ENCODE data around the gene IP6K3.

Gene IP6K3

DNA sequence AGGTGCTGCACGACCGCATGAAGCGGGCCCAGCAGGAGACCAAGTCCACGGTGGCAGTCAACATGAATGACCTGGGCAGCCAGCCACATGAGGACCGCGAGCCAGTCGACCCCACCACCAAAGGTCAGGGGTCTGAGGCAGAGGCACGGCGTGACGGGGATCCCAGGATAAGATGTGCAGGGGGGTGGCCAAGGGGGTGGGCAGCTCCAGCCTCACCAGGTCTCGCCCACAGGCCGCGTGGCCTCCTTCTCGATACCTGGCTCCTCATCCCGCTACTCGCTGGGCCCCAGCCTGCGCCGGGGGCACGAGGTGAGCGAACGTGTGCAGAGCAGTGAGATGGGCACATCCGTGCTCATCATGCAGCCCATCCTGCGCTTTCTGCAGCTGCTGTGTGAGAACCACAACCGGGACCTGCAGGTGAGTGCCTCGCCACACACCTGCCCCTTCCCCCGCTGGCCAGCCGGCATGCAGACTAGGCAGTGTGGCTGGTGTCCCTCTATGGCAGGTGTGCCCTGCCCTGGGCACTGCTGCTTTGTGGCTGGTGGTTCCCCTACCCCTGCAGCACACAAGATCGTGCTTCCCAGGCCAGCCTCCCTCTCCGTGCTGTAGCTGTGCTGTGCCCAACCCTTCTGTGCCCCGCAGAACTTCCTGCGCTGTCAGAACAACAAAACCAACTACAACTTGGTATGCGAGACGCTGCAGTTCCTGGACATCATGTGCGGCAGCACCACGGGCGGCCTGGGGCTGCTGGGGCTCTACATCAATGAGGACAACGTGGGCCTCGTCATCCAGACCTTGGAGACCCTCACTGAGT lies 61.1 kb downstream of the IP6K3 start:
- in situ Hi-C loops (cut with MboI; ENCODE audit: low pct_unique_long_range_greater_than_20kb, low sequenced_read_pairs) = no loop called here
- DNase-seq = no peak

DNA sequence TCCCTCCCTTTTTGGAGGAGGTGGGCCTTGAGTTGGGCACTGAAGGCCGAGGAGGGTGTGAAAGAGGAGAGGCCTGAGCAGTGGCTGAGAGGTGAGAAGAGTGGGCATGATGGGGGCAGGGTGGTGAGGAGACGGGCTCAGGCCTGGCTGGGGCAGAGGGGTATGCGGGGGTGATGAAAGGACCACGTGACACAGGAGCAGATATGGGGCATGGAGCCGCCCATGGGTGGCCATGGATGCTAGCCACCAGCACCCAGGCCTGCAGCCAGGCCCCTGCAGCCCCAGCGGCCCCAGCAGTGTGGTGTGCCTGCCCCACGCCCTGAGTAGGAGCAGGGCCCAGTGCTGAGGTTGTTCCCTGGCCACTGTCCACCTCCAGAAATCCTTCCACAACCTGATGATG lies 61.7 kb downstream of the IP6K3 start:
- no peak for DNase-seq
- in situ Hi-C loops (cut with MboI; ENCODE audit: low pct_unique_long_range_greater_than_20kb, low sequenced_read_pairs) = no loop called here

DNA sequence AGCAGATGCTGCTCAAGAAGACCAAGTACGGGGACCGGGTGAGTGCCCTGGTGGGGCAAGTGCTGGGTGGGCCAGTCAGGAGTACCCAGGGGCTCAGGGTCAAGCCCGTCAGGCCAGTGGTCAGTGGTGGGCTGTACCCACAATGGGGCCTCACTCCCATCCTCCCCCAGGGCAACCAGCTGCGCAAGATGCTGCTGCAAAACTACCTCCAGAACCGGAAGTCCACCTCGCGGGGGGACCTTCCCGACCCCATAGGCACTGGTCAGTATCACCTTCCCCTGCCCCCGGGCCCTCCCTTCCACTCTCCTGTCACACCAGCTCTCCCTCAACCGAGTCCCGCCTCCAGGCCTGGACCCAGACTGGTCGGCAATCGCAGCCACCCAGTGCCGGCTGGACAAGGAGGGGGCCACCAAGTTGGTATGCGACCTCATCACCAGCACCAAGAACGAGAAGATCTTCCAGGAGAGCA lies 62.2 kb downstream of the IP6K3 start:
- in situ Hi-C loops (cut with MboI; ENCODE audit: low pct_unique_long_range_greater_than_20kb, low sequenced_read_pairs) = no loop called here
- no peak for DNase-seq

DNA sequence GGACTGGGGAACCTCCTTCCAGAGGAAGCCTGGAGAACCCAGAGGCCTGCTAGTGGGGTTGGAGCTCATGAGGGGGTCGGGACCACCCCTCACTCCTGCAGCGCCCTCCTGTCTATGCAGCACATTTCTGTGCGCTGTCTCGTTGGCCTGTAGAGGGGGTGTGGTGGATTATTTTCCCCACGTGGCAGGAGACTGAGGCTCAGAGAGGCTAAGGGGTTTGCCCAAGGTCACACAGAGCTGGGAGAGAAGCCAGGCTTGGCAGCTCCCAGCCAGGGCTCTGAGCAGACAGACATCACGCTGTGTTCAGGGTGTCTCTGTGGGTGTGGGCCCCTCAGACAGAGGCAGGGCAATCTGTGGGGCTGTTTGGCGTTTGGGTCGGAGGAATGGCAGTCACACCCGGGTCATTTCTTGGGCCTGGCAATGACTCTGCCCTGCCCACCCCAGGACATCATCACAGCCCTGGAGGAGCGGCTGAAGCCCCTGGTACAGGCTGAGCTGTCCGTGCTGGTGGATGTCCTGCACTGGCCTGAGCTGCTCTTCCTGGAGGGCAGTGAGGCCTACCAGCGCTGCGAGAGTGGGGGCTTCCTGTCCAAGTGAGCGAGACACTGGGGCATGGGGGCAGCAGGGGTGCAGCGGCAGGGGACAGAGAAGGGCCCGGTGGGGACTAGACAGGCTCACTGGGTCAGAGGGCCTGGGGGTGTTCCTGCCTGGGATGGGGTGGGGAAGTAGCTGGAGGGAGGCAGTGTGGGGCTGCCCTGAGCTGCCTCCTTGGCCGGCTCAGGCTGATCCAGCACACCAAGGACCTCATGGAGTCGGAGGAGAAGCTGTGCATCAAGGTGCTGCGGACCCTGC lies 62.9 kb downstream of the IP6K3 start:
- no peak for DNase-seq
- in situ Hi-C loops (cut with MboI; ENCODE audit: low pct_unique_long_range_greater_than_20kb, low sequenced_read_pairs) = no loop called here

DNA sequence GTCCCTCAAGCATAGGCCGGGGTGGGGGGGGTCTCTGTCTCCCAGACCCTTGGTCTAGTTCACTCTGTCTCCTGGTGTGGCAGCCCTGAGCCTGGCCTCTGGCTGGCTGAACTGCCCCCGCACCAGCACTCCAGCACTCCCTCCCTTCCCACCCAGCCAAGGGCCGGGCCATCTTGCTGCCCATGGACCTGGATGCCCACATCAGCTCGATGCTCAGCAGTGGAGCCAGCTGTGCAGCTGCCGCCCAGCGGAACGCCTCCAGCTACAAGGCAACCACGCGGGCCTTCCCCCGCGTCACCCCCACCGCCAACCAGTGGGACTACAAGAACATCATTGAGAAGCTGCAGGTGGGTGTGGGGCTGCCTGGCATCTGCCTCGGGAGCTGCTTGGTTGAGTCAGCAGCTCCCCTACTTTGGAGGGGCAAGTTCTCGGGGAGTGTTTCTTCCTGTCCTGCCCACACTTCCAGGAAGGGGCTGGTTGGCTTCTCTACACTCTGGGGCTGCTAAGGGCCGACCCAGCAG lies 63.6 kb downstream of the IP6K3 start:
- no peak for DNase-seq
- in situ Hi-C loops (cut with MboI; ENCODE audit: low pct_unique_long_range_greater_than_20kb, low sequenced_read_pairs) = no loop called here

DNA sequence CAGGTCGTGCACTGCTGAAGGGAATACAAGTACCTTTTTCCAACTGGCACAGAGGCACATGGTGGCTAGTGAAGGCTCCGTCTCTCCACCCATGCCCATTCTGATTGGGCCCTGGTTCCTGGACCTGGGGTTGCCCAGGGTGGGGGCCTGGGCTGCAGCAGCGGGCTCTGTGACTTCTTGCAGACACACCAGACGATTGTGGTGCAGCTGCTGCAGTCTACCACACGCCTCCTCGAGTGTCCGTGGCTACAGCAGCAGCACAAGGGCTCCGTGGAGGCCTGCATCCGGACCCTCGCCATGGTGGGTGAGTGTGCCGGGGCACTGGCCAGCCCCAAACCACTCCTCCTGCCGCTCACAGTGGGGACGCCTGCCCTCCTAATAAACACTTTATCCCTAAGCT lies 64.4 kb downstream of the IP6K3 start:
- no peak for DNase-seq
- in situ Hi-C loops (cut with MboI; ENCODE audit: low pct_unique_long_range_greater_than_20kb, low sequenced_read_pairs) = no loop called here

DNA sequence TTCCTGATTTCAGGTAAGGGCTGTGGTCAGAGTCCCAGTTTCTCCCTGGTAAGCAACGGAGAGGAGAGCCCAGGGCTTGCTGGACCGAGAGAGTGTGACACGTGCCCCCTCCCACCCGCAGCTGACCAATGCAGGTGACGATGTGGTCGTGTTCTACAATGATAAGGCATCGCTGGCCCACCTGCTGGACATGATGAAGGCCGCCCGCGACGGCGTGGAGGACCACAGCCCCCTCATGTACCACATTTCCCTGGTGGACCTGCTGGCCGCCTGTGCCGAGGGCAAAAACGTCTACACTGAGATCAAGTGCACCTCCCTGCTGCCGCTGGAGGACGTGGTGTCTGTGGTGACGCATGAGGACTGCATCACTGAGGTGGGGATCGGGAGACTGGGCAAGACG lies 66.9 kb downstream of the IP6K3 start:
- in situ Hi-C loops (cut with MboI; ENCODE audit: low pct_unique_long_range_greater_than_20kb, low sequenced_read_pairs) = no loop called here
- no peak for DNase-seq

DNA sequence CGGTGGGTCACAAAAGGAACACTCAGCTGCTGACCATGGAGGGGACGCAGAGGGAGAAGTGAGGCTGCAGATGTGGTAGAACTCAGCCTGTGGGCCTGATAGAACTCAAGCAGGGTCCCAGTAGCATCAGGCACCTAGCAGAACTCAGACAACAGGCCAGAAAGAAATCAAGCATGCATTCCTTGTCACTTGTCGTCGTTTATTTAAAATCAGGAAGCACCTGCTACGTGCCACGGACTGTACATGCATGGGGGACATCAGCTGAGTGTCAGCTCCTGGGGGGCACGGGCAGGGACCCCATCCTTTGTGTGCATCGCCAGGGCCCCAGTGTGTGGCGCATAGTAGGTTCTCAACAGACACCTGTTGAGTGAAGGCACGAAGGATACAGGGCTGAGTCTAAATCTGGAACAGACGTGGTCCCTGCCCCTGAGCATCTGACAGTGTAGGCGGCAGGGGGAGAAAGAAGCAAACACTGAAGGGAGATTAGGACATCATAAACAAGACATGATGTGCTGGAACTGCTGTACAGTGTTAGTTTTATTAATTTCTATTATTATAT lies 67.7 kb downstream of the IP6K3 start:
- in situ Hi-C loops (cut with MboI; ENCODE audit: low pct_unique_long_range_greater_than_20kb, low sequenced_read_pairs) = no loop called here
- no peak for DNase-seq

DNA sequence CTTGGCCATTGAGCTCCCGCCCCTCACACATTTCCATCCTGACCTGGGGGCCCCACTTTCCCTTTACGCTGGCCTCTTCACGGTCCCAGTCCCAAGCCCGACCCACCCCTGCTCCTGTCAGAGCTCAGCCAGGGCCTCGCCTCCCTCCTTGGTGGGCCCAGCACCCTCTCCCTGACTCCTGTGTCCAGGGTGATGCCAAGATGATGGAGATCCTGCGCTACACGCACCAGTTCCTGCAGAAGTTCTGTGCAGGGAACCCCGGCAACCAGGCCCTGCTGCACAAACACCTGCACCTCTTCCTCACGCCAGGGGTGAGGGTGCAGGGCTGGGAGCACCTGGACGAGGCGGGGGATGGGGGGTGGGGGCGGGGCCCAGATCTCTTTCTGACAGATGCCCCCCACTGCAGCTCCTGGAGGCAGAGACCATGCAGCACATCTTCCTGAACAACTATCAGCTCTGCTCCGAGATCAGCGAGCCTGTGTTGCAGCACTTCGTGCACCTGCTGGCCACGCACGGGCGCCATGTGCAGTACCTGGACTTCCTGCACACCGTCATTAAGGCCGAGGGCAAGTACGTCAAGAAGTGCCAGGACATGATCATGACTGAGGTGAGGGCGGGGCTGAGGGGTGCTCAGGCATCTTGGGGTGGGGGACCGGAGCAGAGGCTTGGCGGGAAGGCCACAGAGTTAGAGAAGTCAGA lies 68.3 kb downstream of the IP6K3 start:
- in situ Hi-C loops (cut with MboI; ENCODE audit: low pct_unique_long_range_greater_than_20kb, low sequenced_read_pairs) = no loop called here
- DNase-seq = no peak

DNA sequence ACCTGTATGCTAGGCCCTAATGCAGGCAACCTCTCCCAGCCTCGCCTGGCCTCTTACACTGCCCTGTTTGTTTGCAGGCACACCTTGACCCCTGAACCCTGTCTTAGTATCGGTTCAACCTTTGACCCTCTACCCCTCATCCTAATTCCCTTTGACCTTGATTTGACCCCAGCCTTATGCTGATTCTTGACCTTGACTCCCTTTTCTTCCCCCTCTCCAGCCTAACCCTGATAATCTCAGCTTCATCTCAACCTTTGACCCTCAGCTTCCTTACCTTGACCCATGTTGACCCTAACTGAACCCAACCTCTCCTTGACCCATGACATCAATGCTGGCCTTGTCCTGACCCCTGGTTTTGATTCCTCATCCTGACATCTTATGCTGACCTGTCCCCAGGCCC lies 69.0 kb downstream of the IP6K3 start:
- DNase-seq = no peak
- in situ Hi-C loops (cut with MboI; ENCODE audit: low pct_unique_long_range_greater_than_20kb, low sequenced_read_pairs) = no loop called here

DNA sequence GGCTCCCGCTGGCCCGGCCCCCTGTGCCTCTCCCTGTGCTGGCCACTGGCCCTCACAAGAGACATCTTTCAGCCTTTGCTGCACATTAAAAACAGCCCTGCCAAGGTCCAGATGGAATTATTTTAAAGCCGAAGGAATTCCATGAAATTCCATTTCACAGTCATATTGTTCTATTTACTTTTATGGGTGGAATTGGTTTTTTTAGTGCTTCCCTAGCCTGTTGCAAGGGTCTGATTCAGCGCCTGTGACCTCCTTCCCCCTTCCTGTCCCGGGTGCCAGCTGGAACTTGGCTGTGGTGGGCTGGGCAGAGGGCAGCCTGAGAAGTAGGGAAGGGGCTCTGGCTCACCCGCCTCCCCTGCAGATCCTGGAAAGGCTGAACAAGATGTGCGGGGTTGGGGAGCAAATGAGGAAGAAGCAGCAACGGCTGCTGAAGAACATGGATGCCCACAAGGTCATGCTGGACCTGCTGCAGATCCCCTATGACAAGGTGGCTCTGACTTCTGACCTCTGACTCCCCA lies 69.5 kb downstream of the IP6K3 start:
- in situ Hi-C loops (cut with MboI; ENCODE audit: low pct_unique_long_range_greater_than_20kb, low sequenced_read_pairs) = no loop called here
- no peak for DNase-seq

DNA sequence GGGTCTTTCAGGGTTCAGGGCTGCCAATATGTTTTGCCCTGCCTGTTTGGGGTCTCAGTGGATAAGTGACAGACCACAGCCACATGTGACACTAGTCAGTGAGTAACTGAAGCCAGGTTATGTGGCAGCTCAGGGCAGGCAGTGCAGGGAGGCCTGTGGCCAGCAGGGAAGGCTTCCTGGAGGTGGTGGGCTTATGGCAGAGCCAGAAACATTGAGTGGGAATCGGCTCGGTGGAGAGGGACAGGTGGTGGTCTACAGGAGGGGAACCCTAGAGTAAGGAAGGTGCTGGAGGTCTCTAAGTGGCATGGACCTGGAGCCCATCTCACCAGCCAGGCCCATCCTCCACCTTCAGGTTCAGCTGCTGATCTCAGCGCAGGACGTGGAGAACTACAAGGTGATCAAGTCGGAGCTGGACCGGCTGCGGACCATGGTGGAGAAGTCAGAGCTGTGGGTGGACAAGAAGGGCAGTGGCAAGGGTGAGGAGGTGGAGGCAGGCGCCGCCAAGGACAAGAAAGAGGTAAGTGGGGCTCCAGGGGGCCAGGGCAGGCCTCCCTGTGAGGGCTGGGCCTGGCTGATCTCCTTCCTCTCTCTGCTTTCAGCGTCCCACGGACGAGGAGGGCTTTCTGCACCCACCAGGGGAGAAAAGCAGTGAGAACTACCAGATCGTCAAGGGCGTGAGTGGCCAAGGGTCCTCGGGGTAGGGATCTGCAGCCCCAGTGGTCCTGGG lies 70.1 kb downstream of the IP6K3 start:
- DNase-seq = no peak
- in situ Hi-C loops (cut with MboI; ENCODE audit: low pct_unique_long_range_greater_than_20kb, low sequenced_read_pairs) = no loop called here

DNA sequence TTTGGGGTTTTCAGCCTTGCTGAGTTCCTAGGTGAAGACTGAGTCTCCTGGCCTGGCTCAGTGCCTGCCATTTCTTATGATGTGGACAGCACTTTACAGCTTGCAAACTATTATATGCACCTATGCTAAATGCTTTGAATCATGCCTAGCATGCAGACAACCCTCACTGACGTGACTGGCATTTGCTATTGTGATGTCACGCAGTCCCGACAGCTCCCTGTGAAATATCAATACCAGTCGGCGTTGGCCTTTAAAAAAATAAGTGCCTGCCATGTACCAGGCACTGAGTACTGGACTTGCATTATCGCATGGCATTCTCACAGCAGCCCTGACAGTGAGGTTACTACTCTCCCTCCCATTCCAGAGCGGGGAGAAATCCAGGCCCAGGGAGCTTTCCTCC lies 70.7 kb downstream of the IP6K3 start:
- DNase-seq = no peak
- in situ Hi-C loops (cut with MboI; ENCODE audit: low pct_unique_long_range_greater_than_20kb, low sequenced_read_pairs) = no loop called here

DNA sequence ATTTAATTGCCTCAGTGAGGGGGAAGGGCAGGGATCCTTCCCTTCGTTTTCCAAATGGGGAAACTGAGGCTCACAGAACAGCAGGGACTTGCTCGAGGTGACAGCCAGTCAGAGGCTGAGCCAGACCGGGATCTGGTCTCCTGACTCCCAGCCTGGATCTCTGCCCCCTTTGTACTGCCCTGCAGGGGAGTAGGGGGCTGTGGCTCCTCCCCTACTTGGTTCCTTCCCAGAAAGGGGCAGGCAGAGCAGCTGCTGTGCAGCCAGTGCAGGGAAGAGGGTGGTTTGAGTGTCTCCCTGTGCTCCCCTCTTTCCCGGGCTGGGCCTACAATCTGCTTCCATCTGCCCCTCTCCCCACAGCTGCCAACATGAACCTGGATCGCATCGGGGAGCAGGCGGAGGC lies 72.9 kb downstream of the IP6K3 start:
- no peak for DNase-seq
- in situ Hi-C loops (cut with MboI; ENCODE audit: low pct_unique_long_range_greater_than_20kb, low sequenced_read_pairs) = no loop called here

DNA sequence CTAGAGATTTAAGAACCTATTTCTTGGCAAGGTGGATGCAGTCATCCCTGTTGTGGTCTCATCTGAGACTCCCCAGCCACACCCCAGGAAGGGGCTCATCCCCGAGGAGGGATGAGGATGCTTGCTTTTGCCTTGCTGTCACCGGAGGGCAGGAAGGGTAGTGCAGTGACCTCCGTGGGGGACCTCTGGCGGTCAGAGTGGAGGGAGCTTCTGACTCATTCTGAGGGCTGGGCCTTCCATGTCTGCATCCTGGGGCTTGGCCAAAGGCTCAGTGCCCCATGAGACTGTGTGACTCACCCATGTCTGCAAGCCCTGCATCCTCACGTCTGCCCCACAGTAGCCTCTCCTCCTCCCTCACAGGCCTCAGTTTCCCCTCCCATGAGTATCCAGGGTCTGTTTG lies 73.9 kb downstream of the IP6K3 start:
- in situ Hi-C loops (cut with MboI; ENCODE audit: low pct_unique_long_range_greater_than_20kb, low sequenced_read_pairs) = no loop called here
- no peak for DNase-seq

DNA sequence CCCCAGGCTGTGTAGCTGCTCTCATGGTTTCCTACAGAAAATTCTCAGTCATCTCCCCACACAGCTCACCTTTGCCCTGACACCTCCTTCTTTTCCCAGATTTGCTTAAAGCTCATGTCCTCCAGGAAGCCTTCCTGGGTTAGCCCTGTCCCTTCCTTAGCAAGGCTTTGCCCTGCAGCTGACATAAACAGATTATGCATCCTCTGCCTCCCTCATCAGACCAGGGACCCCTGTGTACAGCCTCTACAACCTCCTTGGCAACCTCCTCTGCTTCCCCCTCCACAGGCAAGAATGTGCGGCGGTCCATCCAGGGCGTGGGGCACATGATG lies 75.0 kb downstream of the IP6K3 start:
- DNase-seq = no peak
- in situ Hi-C loops (cut with MboI; ENCODE audit: low pct_unique_long_range_greater_than_20kb, low sequenced_read_pairs) = no loop called here

All from KBM-7 (cell line).